MCF 10A (cell line): ENCODE results near the gene SMAD6. TPM values are rescaled to one million over a fixed set of nuclear protein-coding genes. Genes with fewer than 3 reads are reported as not detected.

Experiments
- BruUV-seq: library from RNA; stranded (reverse); fragments of 400-500 nt; replicated peaks from 2 replicates; lab custom pipeline; 2021; lab: Mats Ljungman, UMichigan
- CTCF ChIA-PET: fragments of 300-600 bp; sonication (Branson Sonifier 250); formaldehyde crosslinking; extraction: SDS; loops from one replicate; lab custom pipeline; 2021; ENCODE audit warnings: antibody characterized with exemption, inconsistent platforms; lab: Yijun Ruan, JAX
- POLR2A ChIA-PET: fragments of 300-600, 350-650 bp; sonication (Branson Sonifier 250); formaldehyde crosslinking; extraction: SDS; loops from one replicate; lab custom pipeline; 2020; ENCODE audit warnings: antibody characterized with exemption, inconsistent platforms; lab: Yijun Ruan, JAX
- DNase-seq: peaks from one replicate; pipeline ENCODE4 v3.0.0-alpha.2; 2018; ENCODE audit not compliant: unreplicated experiment
- H3K27ac Mint-ChIP-seq: one replicate; pipeline ENCODE4 v1.8.0; 2022; ENCODE audit warnings: mild to moderate bottlenecking, low read depth, mixed read lengths; ENCODE audit not compliant: unreplicated experiment
- H3K27me3 Mint-ChIP-seq: one replicate; pipeline ENCODE4 v1.8.0; 2022; ENCODE audit warnings: mixed read lengths; ENCODE audit not compliant: insufficient read depth, unreplicated experiment
- H3K36me3 Mint-ChIP-seq: one replicate; pipeline ENCODE4 v1.8.0; 2022; ENCODE audit warnings: mild to moderate bottlenecking, moderate library complexity, mixed read lengths; ENCODE audit not compliant: insufficient read depth, unreplicated experiment
- H3K4me1 Mint-ChIP-seq: one replicate; pipeline ENCODE4 v1.8.0; 2022; ENCODE audit warnings: mixed read lengths; ENCODE audit not compliant: insufficient read depth, unreplicated experiment
- H3K4me3 Mint-ChIP-seq: one replicate; pipeline ENCODE4 v1.8.0; 2022; ENCODE audit warnings: mild to moderate bottlenecking, moderate library complexity, mixed read lengths; ENCODE audit not compliant: unreplicated experiment
- H3K9me3 Mint-ChIP-seq: one replicate; pipeline ENCODE4 v1.8.0; 2022; ENCODE audit warnings: mixed read lengths; ENCODE audit not compliant: unreplicated experiment
- intact Hi-C: fragments of 100-400 bp; cut with micrococcal nuclease; formaldehyde crosslinking; loops from 2 replicates; pipeline ENCODE4 v1.14.1; 2022
- total RNA-seq: library from RNA; stranded (reverse); gene quantifications from 2 replicates; pipeline ENCODE4 v1.2.3, GENCODE V29; 2022
- TF ChIP-seq, protein P1 (sequence below): fragments of 200-600 bp; IDR thresholded peaks from one replicate; pipeline ENCODE4 v1.8.0; 2022; ENCODE audit warnings: antibody characterized with exemption, mild to moderate bottlenecking; ENCODE audit not compliant: unreplicated experiment

SMAD6 gene
- total RNA-seq, 1 experiment from 2014 or later, result not detected

DNA sequence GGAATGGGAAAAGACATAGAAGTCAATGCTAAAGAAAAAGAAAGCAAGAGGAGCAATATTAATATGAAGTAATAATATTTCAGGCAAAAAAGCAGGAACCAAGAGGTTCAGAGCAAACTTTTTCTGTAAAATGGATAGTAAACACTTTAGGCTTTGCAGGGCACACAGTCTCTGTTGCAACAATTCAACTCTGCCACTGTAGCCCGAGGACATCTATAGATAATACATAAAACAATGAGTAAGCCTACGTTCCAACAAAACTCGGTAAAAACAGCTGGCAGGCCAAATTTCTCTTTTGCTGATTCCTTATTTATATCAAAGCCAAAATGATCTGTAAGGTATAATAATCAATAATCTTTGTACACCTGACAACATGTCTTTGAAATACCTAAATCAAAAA, 56.8 kb downstream of the SMAD6 start:
- peaks cover 15% of the 10 kb centered on the region for H3K9me3 Mint-ChIP-seq
- TF ChIP-seq, protein P1, sequence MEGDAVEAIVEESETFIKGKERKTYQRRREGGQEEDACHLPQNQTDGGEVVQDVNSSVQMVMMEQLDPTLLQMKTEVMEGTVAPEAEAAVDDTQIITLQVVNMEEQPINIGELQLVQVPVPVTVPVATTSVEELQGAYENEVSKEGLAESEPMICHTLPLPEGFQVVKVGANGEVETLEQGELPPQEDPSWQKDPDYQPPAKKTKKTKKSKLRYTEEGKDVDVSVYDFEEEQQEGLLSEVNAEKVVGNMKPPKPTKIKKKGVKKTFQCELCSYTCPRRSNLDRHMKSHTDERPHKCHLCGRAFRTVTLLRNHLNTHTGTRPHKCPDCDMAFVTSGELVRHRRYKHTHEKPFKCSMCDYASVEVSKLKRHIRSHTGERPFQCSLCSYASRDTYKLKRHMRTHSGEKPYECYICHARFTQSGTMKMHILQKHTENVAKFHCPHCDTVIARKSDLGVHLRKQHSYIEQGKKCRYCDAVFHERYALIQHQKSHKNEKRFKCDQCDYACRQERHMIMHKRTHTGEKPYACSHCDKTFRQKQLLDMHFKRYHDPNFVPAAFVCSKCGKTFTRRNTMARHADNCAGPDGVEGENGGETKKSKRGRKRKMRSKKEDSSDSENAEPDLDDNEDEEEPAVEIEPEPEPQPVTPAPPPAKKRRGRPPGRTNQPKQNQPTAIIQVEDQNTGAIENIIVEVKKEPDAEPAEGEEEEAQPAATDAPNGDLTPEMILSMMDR, result no peak
- no peaks in the 10 kb centered on the region for H3K27me3 Mint-ChIP-seq
- BruUV-seq, result no TSS peak
- DNase-seq, result peak; percentile 56
- POLR2A ChIA-PET, result interaction anchor here (0.6 to 0.7 kb wide), 3 partner anchors 9 to 687 kb away, joined by 3 to 7 read pairs (median 4); no protein-coding TSS in a partner anchor
- H3K27ac Mint-ChIP-seq, result no peak overlapping the region
- no peak overlapping the region for H3K4me3 Mint-ChIP-seq
- CTCF ChIA-PET, result interaction anchor here (0.6 to 1.7 kb wide), 3 partner anchors 18 to 1773 kb away, joined by 3 to 5 read pairs (median 4); no protein-coding TSS in a partner anchor
- no peaks in the 10 kb centered on the region for H3K36me3 Mint-ChIP-seq
- H3K4me1 Mint-ChIP-seq, result peaks cover 33% of the 10 kb centered on the region
- intact Hi-C loops, result no loop called here

DNA sequence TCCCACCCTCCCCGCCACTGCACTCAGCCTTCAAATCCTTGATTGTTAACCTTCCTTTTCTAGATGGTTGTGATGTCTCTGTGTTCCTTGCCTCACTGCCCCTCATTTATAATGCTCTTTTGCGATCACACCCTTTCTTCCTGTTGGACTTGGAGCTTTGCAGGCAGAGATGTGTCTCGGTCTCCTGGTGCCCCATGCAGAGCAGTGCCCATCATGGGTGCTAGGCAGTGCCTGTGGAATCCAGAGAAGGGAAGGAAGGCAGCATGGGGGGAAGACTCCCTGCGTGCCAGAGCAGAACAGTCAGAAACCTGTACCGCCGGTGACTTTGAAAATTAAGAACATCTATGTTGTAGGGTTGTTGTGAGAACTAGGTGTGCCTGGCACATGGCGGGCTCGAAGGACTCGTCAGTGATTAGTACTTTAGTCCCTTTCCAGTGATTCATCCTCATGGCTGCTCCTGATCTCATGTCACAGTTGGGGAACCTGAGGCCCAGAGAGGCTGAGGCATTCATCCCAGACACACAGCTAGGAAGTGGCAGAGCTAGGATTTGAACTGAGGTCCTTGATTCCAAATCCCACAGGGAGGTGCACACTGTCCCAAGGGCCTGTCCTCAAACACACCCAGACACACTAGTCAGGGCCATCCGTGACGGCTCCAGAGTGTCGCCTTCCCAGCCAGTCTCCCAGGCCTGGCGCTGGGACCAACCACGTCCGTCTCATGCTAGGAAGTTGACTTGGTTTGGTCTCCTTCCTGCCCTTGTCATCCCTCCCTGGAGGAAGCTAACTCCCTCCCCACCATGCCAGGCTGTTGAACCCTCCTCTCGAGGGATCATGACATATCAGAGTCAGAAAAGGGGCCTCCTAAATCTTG, 58.3 kb downstream of the SMAD6 start:
- H3K4me1 Mint-ChIP-seq, result peaks cover 33% of the 10 kb centered on the region
- POLR2A ChIA-PET, result no interaction called here
- CTCF ChIA-PET, result interaction anchor here (0.7 kb wide), 2 partner anchors 141 to 166 kb away, joined by 3 read pairs; no protein-coding TSS in a partner anchor

DNA sequence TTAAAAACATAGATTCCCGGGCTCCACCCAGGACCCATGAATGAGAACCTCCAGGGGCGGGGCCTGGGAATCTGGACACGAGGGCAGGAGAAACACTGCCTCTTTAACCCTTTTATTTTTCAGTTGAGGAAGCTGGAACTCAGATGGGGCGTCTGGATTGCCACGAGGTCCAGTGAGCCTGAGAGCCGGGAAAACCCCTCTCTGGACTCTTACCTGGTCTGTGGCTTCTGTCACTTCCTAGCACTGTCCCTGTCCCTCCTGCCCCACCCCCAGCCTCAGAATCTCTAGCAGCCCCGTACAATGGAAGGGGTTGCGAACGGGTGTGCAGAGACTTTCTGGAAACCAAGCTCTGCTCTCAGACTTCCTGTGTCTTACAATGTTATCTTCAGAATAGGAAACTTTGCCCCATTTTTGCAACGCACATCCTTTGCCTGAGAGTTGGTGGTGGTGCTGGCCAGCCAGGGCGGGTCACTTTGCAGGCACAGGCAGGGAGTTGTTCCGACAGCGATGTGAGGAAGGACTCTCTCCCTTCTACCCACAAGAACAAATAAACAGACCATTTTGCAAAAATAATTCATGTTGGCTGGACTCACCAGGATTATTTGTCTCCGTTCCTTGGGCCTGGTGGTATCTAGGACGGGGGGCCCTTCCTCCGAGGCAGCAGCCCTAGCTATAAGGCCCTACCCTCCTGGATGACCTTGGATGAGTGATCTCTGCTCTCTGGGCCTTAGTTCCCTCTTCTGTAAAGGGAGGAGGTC, 59.1 kb downstream of the SMAD6 start:
- ChIA-PET POLR2A (no interaction called here), CTCF (interaction anchor here (0.7 kb wide), 2 partner anchors 142 to 165 kb away, joined by 3 read pairs; no protein-coding TSS in a partner anchor)
- Mint-ChIP-seq H3K27me3 (no peaks in the 10 kb centered on the region), H3K27ac (peak overlapping the region; percentile 57), H3K9me3 (no peaks in the 10 kb centered on the region), H3K4me1 (peaks cover 41% of the 10 kb centered on the region), H3K36me3 (no peaks in the 10 kb centered on the region), H3K4me3 (no peak overlapping the region)
- no peak for DNase-seq
- TF ChIP-seq, protein P1, result no peak
- no TSS peak for BruUV-seq
- intact Hi-C loops, result no loop called here

More for the DNA sequence above, 58.3 kb downstream of the SMAD6 start:
- Mint-ChIP-seq H3K9me3 (peaks cover 1% of the 10 kb centered on the region), H3K4me3 (no peak overlapping the region), H3K27ac (no peak overlapping the region), H3K36me3 (no peaks in the 10 kb centered on the region), H3K27me3 (no peaks in the 10 kb centered on the region)
- no TSS peak for BruUV-seq
- intact Hi-C loops, result no loop called here
- TF ChIP-seq, protein P1, result no peak
- DNase-seq, result no peak
